ENCODE data around the gene PLEKHM3. TPM values are rescaled to one million over a fixed set of nuclear protein-coding genes. Genes with fewer than 3 reads are reported as not detected.

The PLEKHM3 gene
- total and polyA plus RNA-seq, 2 of the 13 experiments (the other 11 are each of a cell fraction or from before 2014, with no cell fraction given) = 4.5 to 4.7 TPM

- no peak for TF ChIP-seq ZNF703 (CRISPR knock-in tag; IDR thresholded peaks at IDR 0.05; ENCODE audit: borderline replicate concordance)
- 0 out of 2 replicates have a peak, but pooled peaks have one; percentile 2 for TF ChIP-seq CTCF (CRISPR knock-in tag; IDR thresholded peaks at IDR 0.05)
- no peak for TF ChIP-seq ZNF850 (CRISPR knock-in tag; conservative IDR thresholded peaks at IDR 0.05)
- no peak for TF ChIP-seq ZSCAN9 (CRISPR knock-in tag; IDR thresholded peaks at IDR 0.05; ENCODE audit: borderline replicate concordance)
- peak; percentile 21; the same call in 1 of the 2 replicates for TF ChIP-seq HIC2 (CRISPR knock-in tag; IDR thresholded peaks at IDR 0.05; ENCODE audit: low read depth)
- no peak for TF ChIP-seq ZSCAN22 (CRISPR knock-in tag; IDR thresholded peaks at IDR 0.05)
- TF ChIP-seq, protein P1, sequence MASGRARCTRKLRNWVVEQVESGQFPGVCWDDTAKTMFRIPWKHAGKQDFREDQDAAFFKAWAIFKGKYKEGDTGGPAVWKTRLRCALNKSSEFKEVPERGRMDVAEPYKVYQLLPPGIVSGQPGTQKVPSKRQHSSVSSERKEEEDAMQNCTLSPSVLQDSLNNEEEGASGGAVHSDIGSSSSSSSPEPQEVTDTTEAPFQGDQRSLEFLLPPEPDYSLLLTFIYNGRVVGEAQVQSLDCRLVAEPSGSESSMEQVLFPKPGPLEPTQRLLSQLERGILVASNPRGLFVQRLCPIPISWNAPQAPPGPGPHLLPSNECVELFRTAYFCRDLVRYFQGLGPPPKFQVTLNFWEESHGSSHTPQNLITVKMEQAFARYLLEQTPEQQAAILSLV (CRISPR knock-in tag; IDR thresholded peaks at IDR 0.05; ENCODE audit: borderline replicate concordance) = no peak
Measured at GRCh38 chr2:207895274-207895860, 130.0 kb downstream of the PLEKHM3 start (continued).

Data from HepG2 (cell line).